Omental fat pad (tissue), 4 donors: ENCODE results near the gene MFRP. TPM values are rescaled to one million over a fixed set of nuclear protein-coding genes. Genes with fewer than 3 reads are reported as not detected.
A peak's percentile ranks its signal among the peaks of the same experiment; 100 is the strongest.

Experiments used
- ATAC-seq: fragments of 150-250 bp; one replicate; pipeline ENCODE4 v1.9.1; 2016; ENCODE audit warnings: mild to moderate bottlenecking, moderate library complexity; ENCODE audit not compliant: low FRiP score
- DNase-seq: peaks from one replicate; pipeline ENCODE4 v3.0.0-alpha.2; 2019; ENCODE audit warnings: low spot score
- total RNA-seq, 4 donors: library from RNA; depleted of rRNA; stranded (reverse); fragments of >200 nt; gene quantifications; one replicate each; pipeline ENCODE4 v1.1.0, GENCODE V29; 2016
- TF ChIP-seq, protein P1 (sequence below), 3 donors: fragments of 450-650 bp; IDR thresholded peaks; one replicate each; pipeline ENCODE4 v1.5.1; 2016 to 2017; ENCODE audit warnings: antibody characterized with exemption in 3 of 3, mild to moderate bottlenecking in 3 of 3, moderate library complexity in 2 of 3

The MFRP gene
- total RNA-seq, 4 donors from 2014 or later: not detected

DNA sequence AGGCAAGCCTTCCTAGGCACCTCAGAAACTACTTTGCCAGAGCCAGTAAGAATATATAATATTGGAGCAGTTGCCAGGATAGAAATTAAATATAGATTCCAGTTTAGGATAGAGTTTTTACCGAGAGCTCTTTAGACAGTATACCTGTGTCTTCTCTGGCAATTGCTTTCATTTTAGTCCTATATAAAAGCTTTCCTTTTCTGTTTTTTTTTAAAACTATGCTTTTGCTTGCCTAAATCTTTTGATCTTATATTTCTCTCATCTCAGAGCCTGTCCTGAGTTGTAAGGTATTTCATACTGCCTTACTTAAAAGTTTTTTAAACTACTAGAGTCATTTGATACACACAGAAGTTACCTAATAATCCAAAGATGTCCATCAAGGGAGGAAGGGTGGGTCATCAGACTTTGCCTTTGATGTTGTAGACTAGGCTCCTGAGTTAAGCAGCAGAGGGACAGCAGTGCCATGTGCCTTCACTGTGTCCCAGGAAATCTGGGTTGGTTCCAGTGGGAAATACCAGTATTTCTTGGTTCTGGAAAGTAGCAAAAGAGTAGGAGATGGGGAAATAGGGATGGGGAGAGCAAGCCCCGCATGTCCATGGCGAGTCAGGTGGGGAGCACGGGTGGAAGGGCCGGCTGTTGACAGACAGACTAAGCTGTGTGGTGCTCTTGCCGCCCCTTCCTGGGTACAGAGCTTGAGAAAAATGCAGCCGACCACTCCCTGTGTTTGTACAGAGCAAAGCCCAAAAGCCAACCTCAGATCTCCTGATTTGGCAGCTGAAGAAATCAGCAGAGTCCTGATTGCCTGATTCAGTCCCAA, 40.7 kb downstream of the MFRP start:
- DNase-seq (no peak), ATAC-seq (peak; percentile 17)
- TF ChIP-seq, protein P1, sequence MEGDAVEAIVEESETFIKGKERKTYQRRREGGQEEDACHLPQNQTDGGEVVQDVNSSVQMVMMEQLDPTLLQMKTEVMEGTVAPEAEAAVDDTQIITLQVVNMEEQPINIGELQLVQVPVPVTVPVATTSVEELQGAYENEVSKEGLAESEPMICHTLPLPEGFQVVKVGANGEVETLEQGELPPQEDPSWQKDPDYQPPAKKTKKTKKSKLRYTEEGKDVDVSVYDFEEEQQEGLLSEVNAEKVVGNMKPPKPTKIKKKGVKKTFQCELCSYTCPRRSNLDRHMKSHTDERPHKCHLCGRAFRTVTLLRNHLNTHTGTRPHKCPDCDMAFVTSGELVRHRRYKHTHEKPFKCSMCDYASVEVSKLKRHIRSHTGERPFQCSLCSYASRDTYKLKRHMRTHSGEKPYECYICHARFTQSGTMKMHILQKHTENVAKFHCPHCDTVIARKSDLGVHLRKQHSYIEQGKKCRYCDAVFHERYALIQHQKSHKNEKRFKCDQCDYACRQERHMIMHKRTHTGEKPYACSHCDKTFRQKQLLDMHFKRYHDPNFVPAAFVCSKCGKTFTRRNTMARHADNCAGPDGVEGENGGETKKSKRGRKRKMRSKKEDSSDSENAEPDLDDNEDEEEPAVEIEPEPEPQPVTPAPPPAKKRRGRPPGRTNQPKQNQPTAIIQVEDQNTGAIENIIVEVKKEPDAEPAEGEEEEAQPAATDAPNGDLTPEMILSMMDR (IDR thresholded peaks at IDR 0.05): no peak

DNA sequence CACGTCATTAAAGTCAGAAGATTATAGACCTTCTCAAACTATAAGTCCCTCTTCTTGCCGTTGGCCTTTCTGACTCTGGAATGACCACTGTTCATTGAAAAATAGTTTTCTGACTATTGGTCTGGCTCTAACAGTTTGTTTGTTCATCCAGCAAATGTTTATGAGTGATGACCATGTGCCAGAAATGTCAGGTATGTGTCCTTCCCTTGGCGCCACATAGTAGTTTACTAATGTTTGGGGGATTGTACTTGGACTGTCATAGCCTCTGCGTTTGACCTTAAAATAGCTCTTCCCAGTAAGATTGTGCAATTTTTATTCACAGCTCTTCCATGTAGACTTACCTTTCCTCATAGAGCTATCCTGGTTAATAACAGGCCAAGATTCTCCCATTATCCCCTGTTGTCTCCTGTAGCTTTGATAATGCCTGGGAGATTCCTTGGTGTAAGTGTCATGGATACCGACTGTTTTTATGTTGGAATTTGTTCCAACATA, 43.2 kb downstream of the MFRP start:
- DNase-seq (no peak), ATAC-seq (no peak)
- TF ChIP-seq, protein P1 (IDR thresholded peaks at IDR 0.05): no peak

DNA sequence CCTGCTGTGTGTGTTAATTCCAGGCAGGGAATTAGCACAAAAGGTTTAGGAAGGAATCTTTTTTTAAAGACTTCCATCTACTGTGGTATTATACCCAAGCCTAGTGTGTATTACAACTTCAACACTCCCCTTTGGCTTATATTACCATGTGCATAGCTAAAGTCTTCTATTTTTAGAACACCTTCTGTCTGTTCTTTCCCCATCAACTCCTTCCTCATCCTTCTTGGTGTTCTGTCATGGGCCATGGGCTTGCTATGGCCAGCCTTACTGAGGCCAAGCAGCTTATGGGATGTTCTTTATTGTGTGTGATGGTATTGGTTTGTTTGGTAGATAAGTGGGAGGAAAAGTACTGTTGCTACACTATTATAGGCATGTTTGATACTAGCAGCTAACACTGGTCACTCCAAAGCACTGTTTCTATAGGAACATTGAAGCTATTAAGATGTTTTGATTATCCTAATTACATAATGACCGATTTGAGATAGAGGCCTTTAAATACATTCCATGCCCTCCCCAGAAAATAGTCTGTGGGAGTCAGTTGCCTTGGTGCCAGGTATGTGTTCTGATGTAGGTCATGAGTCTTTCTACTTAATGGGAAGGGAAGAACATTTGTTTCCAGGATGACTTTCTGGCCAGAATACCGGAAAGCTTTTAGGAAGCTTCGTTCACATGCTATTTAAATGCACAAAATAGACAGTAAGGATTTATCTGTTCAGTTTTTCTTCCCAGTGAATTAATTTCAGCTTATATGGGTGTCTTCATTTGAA, 46.1 kb downstream of the MFRP start:
- TF ChIP-seq, protein P1 (IDR thresholded peaks at IDR 0.05): no peak
- no peak for DNase-seq
- peak; percentile 46 for ATAC-seq

DNA sequence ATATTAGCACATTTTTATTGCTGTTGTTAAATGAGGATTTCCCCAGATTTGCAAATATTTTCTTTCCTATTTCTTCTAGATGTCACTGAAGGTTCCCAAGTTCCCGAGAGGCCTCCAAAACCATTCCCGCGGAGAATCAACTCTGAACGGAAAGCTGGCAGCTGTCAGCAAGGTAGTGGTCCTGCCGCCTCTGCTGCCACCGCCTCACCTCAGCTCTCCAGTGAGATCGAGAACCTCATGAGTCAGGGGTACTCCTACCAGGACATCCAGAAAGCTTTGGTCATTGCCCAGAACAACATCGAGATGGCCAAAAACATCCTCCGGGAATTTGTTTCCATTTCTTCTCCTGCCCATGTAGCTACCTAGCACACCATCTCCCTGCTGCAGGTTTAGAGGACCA, 47.1 kb downstream of the MFRP start:
- TF ChIP-seq, protein P1 (IDR thresholded peaks at IDR 0.05): no peak
- DNase-seq (no peak), ATAC-seq (no peak)

DNA sequence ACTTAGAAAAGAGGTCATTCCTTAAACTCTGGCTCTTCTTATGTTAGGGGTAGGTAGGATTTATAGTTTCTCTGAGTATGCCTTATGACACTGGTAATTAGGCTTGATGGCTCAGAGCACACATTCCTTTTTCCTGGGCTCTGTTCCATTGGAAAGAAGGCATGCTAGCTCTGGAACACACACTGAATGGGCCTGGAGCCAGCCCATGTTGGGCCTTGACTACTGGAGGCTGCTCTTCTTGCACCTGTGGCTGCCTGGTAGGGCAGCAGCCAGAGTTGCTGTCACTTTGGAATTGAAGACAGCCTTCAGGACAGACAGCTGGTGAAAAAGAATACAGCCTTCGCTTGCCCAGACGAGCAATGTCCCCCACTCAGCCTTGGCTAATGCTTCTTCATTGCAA, 47.8 kb downstream of the MFRP start:
- ATAC-seq: no peak
- TF ChIP-seq, protein P1 (IDR thresholded peaks at IDR 0.05): no peak
- no peak for DNase-seq

DNA sequence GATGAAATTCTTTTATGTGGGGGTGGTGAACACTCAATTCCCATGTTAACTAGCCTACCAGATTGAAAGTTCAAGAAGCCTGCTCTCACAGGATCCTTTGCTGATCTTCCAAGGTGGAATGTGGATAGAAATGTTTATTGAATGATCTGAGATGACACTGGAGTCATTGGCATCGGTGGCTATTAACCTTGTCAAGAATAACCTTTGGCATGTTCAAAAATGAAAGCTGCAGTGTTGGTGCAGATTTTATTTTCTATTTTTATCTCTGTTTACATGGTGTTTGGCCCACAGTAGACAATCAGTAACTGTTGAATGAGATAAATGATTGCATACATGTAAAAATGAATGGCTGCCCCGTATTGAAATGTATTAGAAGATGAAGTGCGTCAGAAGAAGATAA, 48.6 kb downstream of the MFRP start:
- no peak for ATAC-seq
- TF ChIP-seq, protein P1 (IDR thresholded peaks at IDR 0.05): no peak
- no peak for DNase-seq
